ENCODE measurements around the gene C4orf33.

The C4orf33 gene

GRCh38 chr4:129163427-129163826, 67.5 kb downstream of the C4orf33 start:
- H3K27ac ChIP-seq, result no peak overlapping the region
- TF ChIP-seq CTCF (IDR thresholded peaks at IDR 0.05) (no peak), ZFX (IDR thresholded peaks at IDR 0.05; ENCODE audit: borderline replicate concordance) (no peak)

- TF ChIP-seq ZFX (IDR thresholded peaks at IDR 0.05; ENCODE audit: borderline replicate concordance) (no peak), CTCF (IDR thresholded peaks at IDR 0.05) (no peak)
- no peak overlapping the region for H3K27ac ChIP-seq
Observed at GRCh38 chr4:129164243-129164642, 68.3 kb downstream of the C4orf33 start.

All from 22Rv1 (cell line).